Bronchial epithelial cell (primary cell): Measurements from ENCODE around the gene RRH. TPM values are rescaled to one million over a fixed set of nuclear protein-coding genes. Genes with fewer than 3 reads are reported as not detected.
"Not testable (repeated sequence)": the region's sequence is repeated elsewhere in the genome, so short reads cannot be mapped to it uniquely, and the experiment has no call there.

Experiments
- DNase-seq: peaks from one replicate; pipeline ENCODE4 v3.0.0-alpha.2; 2010; ENCODE audit warnings: low read depth
- FAIRE-seq: peaks from 2 replicates; lab custom pipeline; 2011; peaks lifted over from hg19 to GRCh38; lab: Jason Lieb, UNC
- H3K27me3 ChIP-seq: 2 replicates; pipeline ENCODE4 v1.5.1; 2011; ENCODE audit warnings: low read length; ENCODE audit not compliant: control insufficient read depth, insufficient read depth
- H3K36me3 ChIP-seq: 2 replicates; pipeline ENCODE4 v1.5.1; 2011; ENCODE audit warnings: low read length; ENCODE audit not compliant: control insufficient read depth, insufficient read depth
- H3K4me3 ChIP-seq: 2 replicates; pipeline ENCODE4 v1.5.1; 2011; ENCODE audit warnings: mild to moderate bottlenecking, low read depth, low read length, control low read depth
- total RNA-seq: library from RNA; depleted of rRNA; stranded (reverse); fragments of >200 nt; gene quantifications from 2 replicates; pipeline ENCODE4 v1.2.1, GENCODE V29; 2014
- TF ChIP-seq, protein P1 (sequence below): IDR thresholded peaks from 2 replicates; pipeline ENCODE4 v1.5.1; 2011; ENCODE audit warnings: mild to moderate bottlenecking, moderate library complexity, low read length, control low read depth, inconsistent platforms; ENCODE audit not compliant: insufficient read depth, severe bottlenecking

RRH gene
- total RNA-seq, 1 donor from 2014 or later = 0.26 TPM

GRCh38 chr4:109847896-109848442 is 20.2 kb downstream of the RRH start, which contains the start of gene LRIT3:
Gene LRIT3 (plus strand): TSS chr4:109848107. CDS start chr4:109848202, 95 bp downstream.
- H3K36me3 ChIP-seq = no peaks in the 10 kb centered on the region
- TF ChIP-seq, protein P1, sequence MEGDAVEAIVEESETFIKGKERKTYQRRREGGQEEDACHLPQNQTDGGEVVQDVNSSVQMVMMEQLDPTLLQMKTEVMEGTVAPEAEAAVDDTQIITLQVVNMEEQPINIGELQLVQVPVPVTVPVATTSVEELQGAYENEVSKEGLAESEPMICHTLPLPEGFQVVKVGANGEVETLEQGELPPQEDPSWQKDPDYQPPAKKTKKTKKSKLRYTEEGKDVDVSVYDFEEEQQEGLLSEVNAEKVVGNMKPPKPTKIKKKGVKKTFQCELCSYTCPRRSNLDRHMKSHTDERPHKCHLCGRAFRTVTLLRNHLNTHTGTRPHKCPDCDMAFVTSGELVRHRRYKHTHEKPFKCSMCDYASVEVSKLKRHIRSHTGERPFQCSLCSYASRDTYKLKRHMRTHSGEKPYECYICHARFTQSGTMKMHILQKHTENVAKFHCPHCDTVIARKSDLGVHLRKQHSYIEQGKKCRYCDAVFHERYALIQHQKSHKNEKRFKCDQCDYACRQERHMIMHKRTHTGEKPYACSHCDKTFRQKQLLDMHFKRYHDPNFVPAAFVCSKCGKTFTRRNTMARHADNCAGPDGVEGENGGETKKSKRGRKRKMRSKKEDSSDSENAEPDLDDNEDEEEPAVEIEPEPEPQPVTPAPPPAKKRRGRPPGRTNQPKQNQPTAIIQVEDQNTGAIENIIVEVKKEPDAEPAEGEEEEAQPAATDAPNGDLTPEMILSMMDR = no peak
- H3K27me3 ChIP-seq = no peaks in the 10 kb centered on the region
- FAIRE-seq (no peak), DNase-seq (no peak)
- no peak within 1 kb of the TSS for H3K4me3 ChIP-seq

- no peak overlapping the region for H3K4me3 ChIP-seq
- H3K27me3 ChIP-seq = no peaks in the 10 kb centered on the region
- no peaks in the 10 kb centered on the region for H3K36me3 ChIP-seq
- FAIRE-seq (no peak), DNase-seq (no peak)
- TF ChIP-seq, protein P1 = no peak
These were observed 20.7 kb downstream of the RRH start for GRCh38 chr4:109848501-109848900.

- TF ChIP-seq, protein P1 = no peak
- no peaks in the 10 kb centered on the region for H3K27me3 ChIP-seq
- H3K36me3 ChIP-seq = no peaks in the 10 kb centered on the region
- DNase-seq = no peak
- FAIRE-seq = no peak
- H3K4me3 ChIP-seq = no peak overlapping the region
These were observed 22.8 kb downstream of the RRH start for GRCh38 chr4:109850601-109851000.

- DNase-seq = peak; percentile 13
- H3K4me3 ChIP-seq, FAIRE-seq, H3K36me3 ChIP-seq, H3K27me3 ChIP-seq: not testable (repeated sequence)
These were observed 31.9 kb downstream of the RRH start for GRCh38 chr4:109859426-109860300.

DNA sequence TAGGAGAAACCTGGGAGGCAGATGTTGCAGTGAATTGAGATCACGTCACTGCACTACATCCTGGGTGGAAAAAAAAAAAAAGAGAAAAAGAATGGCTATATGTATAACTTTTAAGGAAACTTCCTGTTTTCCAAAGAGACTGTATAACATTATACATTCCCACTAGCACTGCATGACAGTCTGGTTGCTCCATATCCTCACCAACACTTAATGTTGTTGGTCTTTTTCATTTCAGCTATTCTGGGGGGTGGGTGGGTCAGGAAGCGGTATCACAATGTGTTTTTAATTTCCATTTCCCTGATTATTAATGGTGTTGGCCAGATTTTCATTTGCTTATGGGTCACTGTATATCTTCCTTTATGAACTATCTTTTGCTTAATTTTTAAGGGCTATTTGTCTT is 33.5 kb downstream of the RRH start:
- Histone ChIP-seq H3K4me3 (no peak overlapping the region), H3K27me3 (no peaks in the 10 kb centered on the region), H3K36me3 (no peaks in the 10 kb centered on the region)
- TF ChIP-seq, protein P1 = no peak
- FAIRE-seq = no peak
- DNase-seq = no peak

DNA sequence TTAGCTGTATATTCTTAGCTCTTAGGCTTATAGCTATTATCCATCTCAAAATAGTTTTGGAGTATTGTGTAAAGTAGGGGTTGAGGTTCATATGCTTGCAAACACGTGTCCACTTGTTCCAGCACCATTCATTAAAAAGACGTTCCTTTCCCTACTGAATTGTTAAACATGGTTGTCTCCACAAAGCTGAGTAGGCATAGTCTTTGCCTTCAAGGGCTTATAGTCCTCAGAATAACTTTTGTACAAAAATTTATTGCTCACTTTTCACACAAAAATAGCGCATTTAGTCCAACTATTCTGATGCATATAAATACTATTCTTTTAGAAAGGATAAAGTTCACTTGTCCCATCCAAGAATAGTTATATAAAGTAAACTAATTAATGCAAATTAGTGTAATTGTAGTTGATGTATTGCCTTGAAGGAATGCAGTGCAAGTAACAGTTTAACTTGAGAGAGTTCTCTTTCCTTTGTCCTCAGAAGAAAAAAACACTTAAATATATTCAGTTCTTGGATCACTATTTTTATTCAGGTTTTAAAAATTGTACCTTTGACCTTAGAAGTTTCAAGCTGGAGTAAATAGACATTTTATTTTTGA is 34.2 kb downstream of the RRH start:
- FAIRE-seq = no peak
- TF ChIP-seq, protein P1 = no peak

More for the DNA sequence above, 34.2 kb downstream of the RRH start:
- Histone ChIP-seq H3K4me3 (no peak overlapping the region), H3K27me3 (no peaks in the 10 kb centered on the region), H3K36me3 (no peaks in the 10 kb centered on the region)
- no peak for DNase-seq
